Fibroblast of villous mesenchyme (primary cell): Measurements from ENCODE around the gene IL18BP. TPM values are rescaled to one million over a fixed set of nuclear protein-coding genes. Genes with fewer than 3 reads are reported as not detected.

Source experiments
- DNase-seq: peaks from one replicate; pipeline ENCODE4 v3.0.0-alpha.2; 2010; ENCODE audit warnings: low read depth
- H3K4me3 ChIP-seq: 2 replicates; pipeline ENCODE4 v1.5.1; 2011; ENCODE audit warnings: low read depth, mild to moderate bottlenecking, low read length
- CTCF ChIP-seq: IDR thresholded peaks from 2 replicates; pipeline ENCODE4 v1.5.1; 2012; ENCODE audit warnings: low read depth, mild to moderate bottlenecking, low read length; ENCODE audit not compliant: insufficient read depth
- total RNA-seq: library from RNA; depleted of rRNA; stranded (reverse); fragments of >200 nt; gene quantifications from 2 replicates; pipeline ENCODE4 v1.2.3, GENCODE V29; 2012

IL18BP gene
- total RNA-seq, 1 donor: 2.6 TPM

- TF ChIP-seq CTCF: no peak
- no peak for DNase-seq
- H3K4me3 ChIP-seq: no peak overlapping the region
Measured at GRCh38 chr11:71995726-71996291, 2.9 kb upstream of the IL18BP start.

- no peak for TF ChIP-seq CTCF
- H3K4me3 ChIP-seq: no peak overlapping the region
- no peak for DNase-seq
Measured at GRCh38 chr11:71996517-71996916, 2.2 kb upstream of the IL18BP start.

GRCh38 chr11:71996946-71997345 lies 1.8 kb upstream of the IL18BP start:
- DNase-seq: no peak
- no peak for TF ChIP-seq CTCF

GRCh38 chr11:71997594-71997993 lies 1.1 kb upstream of the IL18BP start:
- no peak for DNase-seq
- TF ChIP-seq CTCF: no peak
- H3K4me3 ChIP-seq: no peak overlapping the region

More at GRCh38 chr11:71996946-71997345, 1.8 kb upstream of the IL18BP start:
- no peak overlapping the region for H3K4me3 ChIP-seq

- no peak for TF ChIP-seq CTCF
Measured at GRCh38 chr11:71998061-71998460, 648 bp upstream of the IL18BP start.

GRCh38 chr11:71999362-71999761 lies 653 bp downstream of the IL18BP start:
- TF ChIP-seq CTCF: no peak
- DNase-seq: peak; percentile 74
- peak overlapping the region; percentile 24 for H3K4me3 ChIP-seq

More at GRCh38 chr11:71998061-71998460, 648 bp upstream of the IL18BP start:
- no peak for DNase-seq
- H3K4me3 ChIP-seq: no peak overlapping the region

- TF ChIP-seq CTCF: no peak
- H3K4me3 ChIP-seq: peak overlapping the region; percentile 24
- no peak for DNase-seq
Measured at GRCh38 chr11:71999798-72000197, 1.1 kb downstream of the IL18BP start.
